NCI-H69 (cell line): ENCODE data around the gene ARHGAP26.

Experiments
- DNase-seq: peaks from one replicate; lab custom pipeline; 2025; lab: John Stamatoyannopoulos, UW

The ARHGAP26 gene

GRCh38 chr5:142847898-142848790 is 78.0 kb downstream of the ARHGAP26 start:
- DNase-seq: no peak

- DNase-seq: no peak
Measured at GRCh38 chr5:142849466-142849865, 79.3 kb downstream of the ARHGAP26 start.

- no peak for DNase-seq
Measured at GRCh38 chr5:142849880-142850279, 79.7 kb downstream of the ARHGAP26 start.

GRCh38 chr5:142851731-142852130 is 81.6 kb downstream of the ARHGAP26 start:
- no peak for DNase-seq

- DNase-seq: no peak
Measured at GRCh38 chr5:142852416-142853198, 82.4 kb downstream of the ARHGAP26 start.

GRCh38 chr5:142853682-142854081 is 83.5 kb downstream of the ARHGAP26 start:
- no peak for DNase-seq

- DNase-seq: no peak
Measured at GRCh38 chr5:142856269-142856782, 86.1 kb downstream of the ARHGAP26 start.

GRCh38 chr5:142857405-142857804 is 87.2 kb downstream of the ARHGAP26 start:
- peak; percentile 20 for DNase-seq

- no peak for DNase-seq
Measured at GRCh38 chr5:142859037-142859436, 88.9 kb downstream of the ARHGAP26 start.

- DNase-seq: no peak
Measured at GRCh38 chr5:142860270-142860669, 90.1 kb downstream of the ARHGAP26 start.

GRCh38 chr5:142861011-142861410 is 90.8 kb downstream of the ARHGAP26 start:
- DNase-seq: no peak

GRCh38 chr5:142862594-142862993 is 92.4 kb downstream of the ARHGAP26 start:
- no peak for DNase-seq

GRCh38 chr5:142863856-142864255 is 93.7 kb downstream of the ARHGAP26 start:
- DNase-seq: no peak

- DNase-seq: peak; percentile 35
Measured at GRCh38 chr5:142864290-142865260, 94.4 kb downstream of the ARHGAP26 start.

GRCh38 chr5:142865631-142866030 is 95.5 kb downstream of the ARHGAP26 start:
- no peak for DNase-seq

- peak; percentile 86 for DNase-seq
Measured at GRCh38 chr5:142866563-142867275, 96.5 kb downstream of the ARHGAP26 start.

- peak; percentile 98 for DNase-seq
Measured at GRCh38 chr5:142869886-142870285, 99.7 kb downstream of the ARHGAP26 start.

- peak; percentile 46 for DNase-seq
Measured at GRCh38 chr5:142870532-142871362, 100.6 kb downstream of the ARHGAP26 start.

GRCh38 chr5:142871363-142872193 is 101.4 kb downstream of the ARHGAP26 start:
- no peak for DNase-seq
